ENCODE data around the gene PIEZO1.

The PIEZO1 gene

DNA sequence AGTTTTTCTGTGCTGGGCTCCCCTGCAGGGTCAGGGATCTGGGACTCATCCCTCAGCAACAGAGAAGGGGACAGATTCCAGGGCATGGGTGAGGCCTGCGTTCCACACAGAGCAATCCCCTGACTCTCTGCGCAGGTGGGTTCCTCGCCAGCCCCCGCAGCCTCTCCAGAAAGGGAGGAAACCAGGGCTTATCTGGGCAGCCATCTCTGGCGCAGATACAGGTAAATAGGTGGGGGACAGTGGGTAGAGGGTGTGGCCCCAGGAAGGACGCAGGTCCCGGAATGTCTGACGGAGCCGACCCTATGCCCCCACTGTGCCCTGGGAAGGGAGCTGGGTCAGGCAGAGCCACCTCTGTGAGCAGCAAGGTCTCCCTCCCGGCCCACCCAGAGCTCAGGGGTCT is 23.2 kb downstream of the PIEZO1 start:
- H3K27ac Mint-ChIP-seq (ENCODE audit: low read depth) = no peak overlapping the region
- no peaks in the 10 kb centered on the region for H3K27me3 Mint-ChIP-seq
- no peaks in the 10 kb centered on the region for H3K9me3 Mint-ChIP-seq
- peaks cover 13% of the 10 kb centered on the region for H3K36me3 Mint-ChIP-seq (ENCODE audit: insufficient read depth)
- H3K4me1 Mint-ChIP-seq = peaks cover 45% of the 10 kb centered on the region
- no peak overlapping the region for H3K4me3 Mint-ChIP-seq
- DNase-seq (ENCODE audit: low spot score in 2 of 2) (no peak), ATAC-seq (replicated peaks; ENCODE audit: extremely low read depth, poor library complexity, severe bottlenecking) (no peak)

DNA sequence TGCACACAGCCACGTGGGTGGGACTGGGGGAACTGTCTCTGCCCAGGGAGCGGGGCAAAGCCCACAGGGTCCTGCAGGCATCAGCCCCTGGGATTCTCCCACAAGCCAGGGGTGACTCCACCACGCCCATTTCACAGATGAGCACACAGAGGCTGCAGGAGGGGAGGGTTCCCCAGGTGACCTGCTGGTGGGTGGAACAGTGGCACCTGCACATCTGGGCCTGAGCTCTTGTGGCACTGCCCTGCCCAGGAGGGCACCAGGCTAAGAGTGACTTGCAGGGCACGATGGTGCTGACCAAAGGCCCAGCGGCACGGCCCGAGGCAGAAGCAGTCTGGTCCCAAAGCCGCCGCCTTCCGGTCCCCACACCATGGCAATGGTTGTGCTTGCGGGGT is 23.9 kb downstream of the PIEZO1 start:
- H3K27me3 Mint-ChIP-seq = no peaks in the 10 kb centered on the region
- H3K4me1 Mint-ChIP-seq = peaks cover 46% of the 10 kb centered on the region
- H3K4me3 Mint-ChIP-seq = no peak overlapping the region
- no peak for ATAC-seq (replicated peaks; ENCODE audit: extremely low read depth, poor library complexity, severe bottlenecking)
- H3K9me3 Mint-ChIP-seq = no peaks in the 10 kb centered on the region
- H3K27ac Mint-ChIP-seq (ENCODE audit: low read depth) = no peak overlapping the region
- DNase-seq (ENCODE audit: low spot score in 2 of 2) = no peak
- H3K36me3 Mint-ChIP-seq (ENCODE audit: insufficient read depth) = peaks cover 13% of the 10 kb centered on the region

DNA sequence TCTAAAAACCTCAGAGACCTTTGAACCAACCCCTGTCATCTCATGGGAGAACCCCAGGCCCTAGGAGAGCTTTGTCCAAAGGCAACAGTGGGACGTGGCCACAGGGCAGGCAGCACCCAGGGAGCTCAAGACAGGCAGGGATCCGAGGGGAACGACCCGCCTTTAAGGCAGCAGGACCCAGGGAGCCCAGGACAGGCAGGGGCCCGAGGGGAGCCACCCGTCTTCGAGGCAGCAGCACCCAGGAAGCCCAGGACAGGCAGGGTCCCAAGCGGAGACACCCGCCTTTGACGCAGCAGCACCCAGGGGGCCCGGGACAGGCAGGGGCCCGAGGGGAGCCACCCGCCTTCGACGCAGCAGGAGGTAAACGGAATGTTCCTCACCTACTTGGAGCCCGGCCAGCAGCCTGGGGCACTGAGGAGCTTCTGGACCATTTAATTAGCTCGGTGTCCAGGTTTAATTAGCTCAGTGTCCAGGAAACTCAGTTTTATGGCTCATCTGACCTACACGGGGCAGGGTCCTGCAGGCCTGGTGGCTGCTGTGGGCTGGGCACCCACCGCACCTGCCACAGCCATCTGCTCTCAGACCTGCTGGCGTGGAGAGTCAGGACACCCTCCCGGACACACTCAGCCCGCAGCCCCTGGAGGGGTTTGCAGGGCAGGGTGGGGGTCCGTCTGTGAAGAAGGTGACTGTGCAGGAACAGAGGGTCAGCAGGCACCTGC is 24.4 kb downstream of the PIEZO1 start:
- Mint-ChIP-seq H3K27me3 (no peaks in the 10 kb centered on the region), H3K9me3 (no peaks in the 10 kb centered on the region), H3K36me3 (ENCODE audit: insufficient read depth) (peaks cover 8% of the 10 kb centered on the region), H3K4me1 (peaks cover 42% of the 10 kb centered on the region), H3K27ac (ENCODE audit: low read depth) (no peak overlapping the region), H3K4me3 (no peak overlapping the region)
- ATAC-seq (replicated peaks; ENCODE audit: extremely low read depth, poor library complexity, severe bottlenecking) (no peak), DNase-seq (ENCODE audit: low spot score in 2 of 2) (no peak)

DNA sequence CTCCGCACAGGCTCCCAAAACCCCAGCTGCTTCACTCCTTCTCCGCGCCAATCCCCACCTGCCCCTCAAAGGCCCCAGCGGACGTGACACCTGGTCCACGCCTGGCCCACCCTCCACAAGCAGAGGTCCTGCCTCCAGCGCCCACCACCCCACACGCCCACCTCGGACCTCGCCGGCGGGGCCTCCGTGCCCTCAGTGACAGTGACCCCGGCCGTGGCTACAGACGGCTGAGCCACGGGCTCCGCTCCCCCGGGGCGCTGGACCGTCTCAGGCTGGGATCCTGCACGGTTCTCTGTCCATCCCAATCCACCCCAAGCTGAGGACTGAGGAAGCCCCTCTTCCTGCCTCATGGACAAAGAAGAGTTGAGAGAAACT is 25.1 kb downstream of the PIEZO1 start:
- H3K9me3 Mint-ChIP-seq = no peaks in the 10 kb centered on the region
- no peaks in the 10 kb centered on the region for H3K27me3 Mint-ChIP-seq
- peaks cover 8% of the 10 kb centered on the region for H3K36me3 Mint-ChIP-seq (ENCODE audit: insufficient read depth)
- peaks cover 42% of the 10 kb centered on the region for H3K4me1 Mint-ChIP-seq
- ATAC-seq (replicated peaks; ENCODE audit: extremely low read depth, poor library complexity, severe bottlenecking) (no peak), DNase-seq (ENCODE audit: low spot score in 2 of 2) (no peak)
- no peak overlapping the region for H3K4me3 Mint-ChIP-seq
- H3K27ac Mint-ChIP-seq (ENCODE audit: low read depth) = no peak overlapping the region

DNA sequence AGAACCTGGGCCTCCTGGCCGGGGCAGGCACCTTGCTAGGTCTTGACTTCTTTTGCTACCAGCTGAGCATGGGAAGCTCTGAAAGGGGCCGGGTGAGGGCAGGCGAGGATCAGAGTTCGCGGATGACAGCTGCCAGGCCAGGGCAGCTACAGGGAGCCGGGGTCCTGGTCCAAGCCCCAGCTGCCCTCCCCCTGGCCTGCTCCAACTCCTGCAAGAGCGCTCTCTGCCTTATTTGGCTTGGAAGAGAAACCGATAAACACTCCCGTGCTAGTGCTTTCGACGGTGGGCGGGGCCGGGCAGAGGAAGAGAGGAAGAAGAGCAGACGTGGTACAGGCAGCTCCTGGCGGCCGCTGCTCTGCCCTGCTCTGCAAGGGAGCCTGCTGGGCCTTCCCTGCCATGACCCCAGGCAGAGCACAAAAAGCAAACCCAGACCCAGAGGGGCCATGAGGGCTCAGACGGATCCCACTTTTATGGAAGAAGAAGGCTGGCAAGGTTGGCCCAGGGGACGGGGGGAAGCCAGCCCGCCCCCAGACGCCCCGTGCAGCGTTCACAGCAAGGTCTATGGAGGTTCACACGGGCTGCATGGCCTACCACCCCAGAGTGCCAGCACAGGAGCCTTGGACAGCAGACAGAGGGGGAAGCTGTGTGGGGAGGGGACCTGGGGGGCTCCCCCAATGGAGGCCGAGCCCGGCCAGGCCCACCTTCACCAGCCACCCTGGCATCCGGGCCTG is 25.6 kb downstream of the PIEZO1 start:
- peak; percentile 78 for ATAC-seq (replicated peaks; ENCODE audit: extremely low read depth, poor library complexity, severe bottlenecking)
- no peaks in the 10 kb centered on the region for H3K9me3 Mint-ChIP-seq

DNA sequence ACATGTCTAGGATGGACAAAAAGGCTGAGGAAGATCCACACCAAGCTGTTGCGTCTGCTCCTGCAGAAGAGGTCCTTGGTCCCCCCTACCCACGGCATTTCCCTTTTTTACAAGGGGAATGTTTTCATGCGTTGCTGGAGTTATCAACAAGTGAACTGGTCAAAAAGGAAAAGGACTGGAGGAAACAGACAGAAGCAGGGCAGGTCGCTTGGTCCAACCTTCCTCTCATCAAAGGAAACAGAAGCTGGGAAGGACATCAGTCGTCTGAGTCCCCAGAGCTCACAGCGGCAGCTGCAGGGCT is 26.1 kb downstream of the PIEZO1 start:
- DNase-seq (ENCODE audit: low spot score in 2 of 2) = no peak
- Mint-ChIP-seq H3K36me3 (ENCODE audit: insufficient read depth) (peaks cover 4% of the 10 kb centered on the region), H3K27ac (ENCODE audit: low read depth) (no peak overlapping the region), H3K4me3 (peak overlapping the region; percentile 55), H3K9me3 (no peaks in the 10 kb centered on the region), H3K27me3 (no peaks in the 10 kb centered on the region), H3K4me1 (peaks cover 41% of the 10 kb centered on the region)
- ATAC-seq (replicated peaks; ENCODE audit: extremely low read depth, poor library complexity, severe bottlenecking) = no peak

More for the DNA sequence above, 25.6 kb downstream of the PIEZO1 start:
- no peak for DNase-seq (ENCODE audit: low spot score in 2 of 2)
- peaks cover 42% of the 10 kb centered on the region for H3K4me1 Mint-ChIP-seq
- H3K36me3 Mint-ChIP-seq (ENCODE audit: insufficient read depth) = peaks cover 8% of the 10 kb centered on the region
- no peaks in the 10 kb centered on the region for H3K27me3 Mint-ChIP-seq
- peak overlapping the region; percentile 55 for H3K4me3 Mint-ChIP-seq
- H3K27ac Mint-ChIP-seq (ENCODE audit: low read depth) = peak overlapping the region; percentile 55

DNA sequence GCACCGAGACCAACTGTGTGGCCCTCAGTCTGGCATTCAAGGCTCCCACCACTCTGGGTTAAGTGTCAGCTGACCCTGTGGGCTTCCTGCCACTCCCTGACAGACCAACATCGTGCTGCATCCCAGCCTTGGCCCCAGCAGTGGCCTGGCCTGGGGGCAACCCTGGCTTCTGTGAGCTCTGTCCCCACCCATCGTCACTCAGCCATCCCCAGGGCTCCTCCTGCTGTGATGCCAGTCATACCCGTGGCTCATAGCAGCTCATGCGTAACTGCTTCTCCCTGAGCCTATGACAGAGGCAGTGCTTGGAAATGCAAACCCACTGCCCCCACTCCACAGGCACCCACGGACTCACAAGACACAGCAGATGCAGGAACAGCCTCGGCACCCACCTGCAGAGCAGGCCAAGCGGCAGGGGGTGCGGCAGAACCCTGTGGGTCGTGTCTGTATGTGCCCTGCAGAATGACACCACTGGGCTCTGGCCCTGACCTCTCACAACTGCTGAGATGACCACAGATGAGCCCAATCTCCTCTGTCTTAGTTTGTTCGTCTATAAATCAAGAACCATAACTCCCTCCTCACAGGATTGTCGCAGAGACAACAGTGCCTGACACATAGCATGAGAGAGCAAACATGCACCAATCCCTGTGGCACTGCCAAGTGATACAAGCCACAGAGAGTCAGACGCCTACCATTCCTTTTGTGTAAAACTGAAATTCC is 26.6 kb downstream of the PIEZO1 start:
- ATAC-seq (replicated peaks; ENCODE audit: extremely low read depth, poor library complexity, severe bottlenecking) (no peak), DNase-seq (ENCODE audit: low spot score in 2 of 2) (no peak)
- H3K4me3 Mint-ChIP-seq = peak overlapping the region; percentile 55
- no peak overlapping the region for H3K27ac Mint-ChIP-seq (ENCODE audit: low read depth)
- peaks cover 2% of the 10 kb centered on the region for H3K36me3 Mint-ChIP-seq (ENCODE audit: insufficient read depth)
- no peaks in the 10 kb centered on the region for H3K27me3 Mint-ChIP-seq
- peaks cover 36% of the 10 kb centered on the region for H3K4me1 Mint-ChIP-seq
- no peaks in the 10 kb centered on the region for H3K9me3 Mint-ChIP-seq

DNA sequence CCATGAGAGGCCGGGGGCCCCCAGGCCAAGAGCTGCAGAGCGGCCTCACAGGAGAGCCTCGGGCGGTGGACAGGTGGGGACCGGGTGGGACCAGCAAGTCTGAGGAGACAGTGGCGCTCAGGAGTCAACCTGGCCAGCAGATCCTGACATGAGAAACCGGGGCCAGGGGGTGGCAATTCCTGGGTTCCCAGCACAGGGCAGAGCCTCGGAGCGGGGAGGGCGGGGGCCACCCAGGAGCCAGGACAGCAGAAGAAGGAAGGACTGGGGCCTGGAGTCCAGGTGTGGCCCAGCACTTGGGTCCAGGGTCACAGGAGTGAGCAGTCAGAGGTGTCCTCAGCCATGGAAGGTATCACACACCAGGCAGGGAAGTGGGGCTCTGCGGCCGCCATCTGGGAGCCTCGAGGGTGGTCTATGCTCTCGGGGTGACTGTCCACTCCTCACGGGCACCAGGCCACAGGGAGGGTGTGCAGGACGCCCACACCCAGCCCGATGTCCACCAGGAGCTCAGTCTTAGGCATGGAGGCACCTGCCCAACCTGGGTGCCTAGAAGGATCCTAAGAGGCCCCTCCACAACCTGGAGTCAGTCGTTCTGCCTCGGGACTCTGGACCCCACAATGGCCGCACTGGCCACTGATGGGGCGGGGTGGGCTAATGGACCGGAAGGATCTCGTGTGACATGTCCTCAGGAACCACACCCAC is 29.1 kb downstream of the PIEZO1 start:
- H3K27me3 Mint-ChIP-seq = no peaks in the 10 kb centered on the region
- H3K4me3 Mint-ChIP-seq = no peak overlapping the region
- H3K9me3 Mint-ChIP-seq = no peaks in the 10 kb centered on the region
- DNase-seq (ENCODE audit: low spot score in 2 of 2) (no peak), ATAC-seq (replicated peaks; ENCODE audit: extremely low read depth, poor library complexity, severe bottlenecking) (no peak)
- H3K27ac Mint-ChIP-seq (ENCODE audit: low read depth) = no peak overlapping the region
- peaks cover 2% of the 10 kb centered on the region for H3K36me3 Mint-ChIP-seq (ENCODE audit: insufficient read depth)
- peaks cover 33% of the 10 kb centered on the region for H3K4me1 Mint-ChIP-seq

DNA sequence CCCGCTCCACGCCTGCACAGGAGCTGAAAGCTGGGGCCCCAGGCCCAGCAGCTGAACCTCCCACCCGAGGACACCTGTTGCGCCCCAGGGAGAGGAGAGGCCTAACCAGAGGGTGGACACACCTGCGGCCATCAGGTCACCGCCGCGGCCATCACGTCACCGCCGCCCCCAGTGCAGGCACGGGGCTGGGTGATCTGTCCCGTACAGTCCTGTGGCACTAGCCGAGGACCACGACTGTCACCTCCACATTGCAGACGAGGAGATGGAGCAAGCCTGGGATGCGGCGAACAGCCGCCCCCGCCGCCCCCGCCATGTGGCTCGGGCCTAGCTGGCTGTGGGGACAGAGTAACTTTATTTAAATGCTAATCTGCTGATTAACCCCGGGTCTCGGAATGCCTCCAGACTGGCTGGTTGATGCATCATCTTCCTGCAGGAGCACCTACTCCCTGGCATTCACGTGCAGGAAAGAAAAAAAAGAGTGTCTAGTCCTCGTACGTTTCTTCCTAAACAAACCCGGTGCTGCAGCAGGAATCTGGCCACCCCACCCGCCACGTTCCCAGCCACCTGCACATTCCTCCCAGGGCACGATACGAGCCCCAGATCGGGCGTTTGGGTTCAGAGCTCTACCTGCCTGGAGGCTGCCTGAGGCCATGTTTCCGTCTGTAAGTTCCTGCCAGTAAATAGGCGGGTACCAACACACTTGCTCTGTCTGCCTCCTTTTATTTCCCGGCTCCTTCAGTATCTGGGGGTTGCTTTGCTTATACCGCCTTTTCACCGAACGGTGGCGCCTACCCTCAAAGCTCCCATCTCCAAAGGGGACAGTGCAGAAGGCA is 29.9 kb downstream of the PIEZO1 start:
- H3K36me3 Mint-ChIP-seq (ENCODE audit: insufficient read depth) = peaks cover 2% of the 10 kb centered on the region
- H3K9me3 Mint-ChIP-seq = no peaks in the 10 kb centered on the region
- peaks cover 30% of the 10 kb centered on the region for H3K4me1 Mint-ChIP-seq
- H3K4me3 Mint-ChIP-seq = no peak overlapping the region
- no peak for DNase-seq (ENCODE audit: low spot score in 2 of 2)
- ATAC-seq (replicated peaks; ENCODE audit: extremely low read depth, poor library complexity, severe bottlenecking) = no peak
- no peaks in the 10 kb centered on the region for H3K27me3 Mint-ChIP-seq
- H3K27ac Mint-ChIP-seq (ENCODE audit: low read depth) = no peak overlapping the region

DNA sequence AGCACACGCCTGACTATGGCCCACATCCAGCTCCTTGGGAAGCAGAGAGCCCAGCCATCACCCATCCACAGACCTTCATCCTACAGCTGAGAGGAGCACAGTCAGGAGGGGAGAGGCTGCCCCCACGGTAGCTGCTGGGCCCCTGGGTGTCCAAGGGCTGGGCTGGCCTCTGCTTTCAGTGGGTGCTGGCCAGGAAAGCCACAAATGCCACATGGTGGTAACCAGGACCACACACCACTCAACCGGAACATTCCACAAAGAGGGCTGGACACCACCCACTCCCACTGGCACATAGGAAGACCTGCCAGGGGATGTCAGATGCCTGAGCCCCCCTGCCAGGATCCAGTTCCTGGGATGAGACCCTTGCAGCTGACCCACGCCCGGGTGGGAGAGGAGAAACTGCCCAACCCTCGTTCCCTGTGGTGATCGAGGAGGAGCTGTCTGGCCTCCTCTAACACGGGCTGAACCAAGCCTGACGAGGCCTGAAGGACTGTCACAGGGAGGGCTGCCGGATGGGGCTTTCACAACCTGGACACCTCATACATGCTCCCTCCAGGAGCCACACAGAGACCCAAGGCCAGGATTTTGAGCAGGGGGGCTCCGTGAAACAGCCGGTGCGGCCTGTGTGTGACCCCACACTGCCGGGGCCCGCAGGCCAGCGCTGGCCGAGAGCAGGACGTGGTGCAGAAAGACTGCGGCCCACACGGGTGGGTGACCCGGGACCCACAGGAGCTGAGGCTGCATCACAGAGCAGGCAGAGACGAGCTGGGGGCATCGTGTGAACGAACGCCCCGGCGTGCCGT is 30.7 kb downstream of the PIEZO1 start:
- ATAC-seq (replicated peaks; ENCODE audit: extremely low read depth, poor library complexity, severe bottlenecking) (no peak), DNase-seq (ENCODE audit: low spot score in 2 of 2) (no peak)
- Mint-ChIP-seq H3K36me3 (ENCODE audit: insufficient read depth) (no peaks in the 10 kb centered on the region), H3K9me3 (no peaks in the 10 kb centered on the region), H3K4me3 (no peak overlapping the region), H3K27ac (ENCODE audit: low read depth) (peak overlapping the region; percentile 51), H3K4me1 (peaks cover 23% of the 10 kb centered on the region), H3K27me3 (no peaks in the 10 kb centered on the region)

DNA sequence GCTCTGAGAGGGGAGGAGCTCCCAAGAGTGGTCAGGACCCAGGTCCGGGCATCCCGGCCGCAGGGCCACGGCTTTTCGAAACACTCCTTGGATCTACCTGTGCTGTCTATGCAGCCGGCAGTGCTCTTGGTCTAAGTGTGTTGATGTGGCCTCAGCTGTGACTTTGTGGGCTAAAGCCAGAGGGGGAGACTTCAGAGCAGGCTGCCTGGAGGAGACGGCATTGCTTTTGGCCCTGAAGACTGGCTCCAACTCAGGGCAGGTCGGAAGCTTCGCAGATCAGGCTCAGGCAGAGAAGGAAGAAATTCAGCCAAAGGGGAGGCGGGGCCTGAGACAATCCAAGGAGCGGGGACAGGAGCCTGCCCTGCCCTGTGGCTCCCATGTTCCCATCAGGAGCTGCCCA is 31.4 kb downstream of the PIEZO1 start:
- no peaks in the 10 kb centered on the region for H3K9me3 Mint-ChIP-seq
- ATAC-seq (replicated peaks; ENCODE audit: extremely low read depth, poor library complexity, severe bottlenecking) (no peak), DNase-seq (ENCODE audit: low spot score in 2 of 2) (no peak)
- H3K4me1 Mint-ChIP-seq = peaks cover 16% of the 10 kb centered on the region
- no peaks in the 10 kb centered on the region for H3K27me3 Mint-ChIP-seq
- H3K27ac Mint-ChIP-seq (ENCODE audit: low read depth) = peak overlapping the region; percentile 51
- peaks cover 1% of the 10 kb centered on the region for H3K36me3 Mint-ChIP-seq (ENCODE audit: insufficient read depth)
- H3K4me3 Mint-ChIP-seq = no peak overlapping the region

All from central memory CD8-positive, alpha-beta T cell (primary cell).